ENCODE measurements around the gene PRDM9. TPM values are rescaled to one million over a fixed set of nuclear protein-coding genes. Genes with fewer than 3 reads are reported as not detected.
"Not testable (repeated sequence)": the region's sequence is repeated elsewhere in the genome, so short reads cannot be mapped to it uniquely, and the experiment has no call there.

The PRDM9 gene
- total RNA-seq, 4 donors from 2014 or later: not detected

GRCh38 chr5:23523998-23524397, 16.6 kb downstream of the PRDM9 start:
- Histone ChIP-seq H3K36me3 (no peaks in the 10 kb centered on the region), H3K4me1 (no peaks in the 10 kb centered on the region), H3K4me3 (no peak overlapping the region), H3K9me3 (no peaks in the 10 kb centered on the region), H3K27ac (no peak overlapping the region), H3K27me3 (no peaks in the 10 kb centered on the region)
- in situ Hi-C loops (cut with MboI; ENCODE audit: low sequenced_read_pairs in 4 of 4) (no loop called here), intact Hi-C loops (cut with DNase I; ENCODE audit: low total_unique reads) (no loop called here)
- no peak for TF ChIP-seq CTCF (IDR thresholded peaks at IDR 0.05 in 4 of 5, conservative IDR thresholded peaks at IDR 0.05 in 1 of 5)
- TF ChIP-seq POLR2A (IDR thresholded peaks at IDR 0.05): no peak
- ATAC-seq (no peak), DNase-seq (no peak)

GRCh38 chr5:23525751-23526150, 18.3 kb downstream of the PRDM9 start:
- intact Hi-C loops (cut with DNase I; ENCODE audit: low total_unique reads): no loop called here

GRCh38 chr5:23526616-23527015, 19.2 kb downstream of the PRDM9 start:
- intact Hi-C loops (cut with DNase I; ENCODE audit: low total_unique reads); H3K27me3 ChIP-seq; H3K27ac ChIP-seq; DNase-seq; H3K9me3 ChIP-seq; in situ Hi-C loops (cut with MboI; ENCODE audit: low sequenced_read_pairs in 4 of 4); H3K4me3 ChIP-seq; H3K4me1 ChIP-seq; H3K36me3 ChIP-seq; ATAC-seq: not testable (repeated sequence)

More at GRCh38 chr5:23525751-23526150, 18.3 kb downstream of the PRDM9 start:
- no peak overlapping the region for H3K4me3 ChIP-seq
- no peaks in the 10 kb centered on the region for H3K4me1 ChIP-seq
- no peaks in the 10 kb centered on the region for H3K36me3 ChIP-seq
- ATAC-seq: no peak
- TF ChIP-seq CTCF (IDR thresholded peaks at IDR 0.05 in 4 of 5, conservative IDR thresholded peaks at IDR 0.05 in 1 of 5): no peak
- TF ChIP-seq POLR2A (IDR thresholded peaks at IDR 0.05): no peak
- no peaks in the 10 kb centered on the region for H3K9me3 ChIP-seq
- no peak for DNase-seq
- H3K27ac ChIP-seq: no peak overlapping the region
- H3K27me3 ChIP-seq: no peaks in the 10 kb centered on the region
- in situ Hi-C loops (cut with MboI; ENCODE audit: low sequenced_read_pairs in 4 of 4): no loop called here

DNA sequence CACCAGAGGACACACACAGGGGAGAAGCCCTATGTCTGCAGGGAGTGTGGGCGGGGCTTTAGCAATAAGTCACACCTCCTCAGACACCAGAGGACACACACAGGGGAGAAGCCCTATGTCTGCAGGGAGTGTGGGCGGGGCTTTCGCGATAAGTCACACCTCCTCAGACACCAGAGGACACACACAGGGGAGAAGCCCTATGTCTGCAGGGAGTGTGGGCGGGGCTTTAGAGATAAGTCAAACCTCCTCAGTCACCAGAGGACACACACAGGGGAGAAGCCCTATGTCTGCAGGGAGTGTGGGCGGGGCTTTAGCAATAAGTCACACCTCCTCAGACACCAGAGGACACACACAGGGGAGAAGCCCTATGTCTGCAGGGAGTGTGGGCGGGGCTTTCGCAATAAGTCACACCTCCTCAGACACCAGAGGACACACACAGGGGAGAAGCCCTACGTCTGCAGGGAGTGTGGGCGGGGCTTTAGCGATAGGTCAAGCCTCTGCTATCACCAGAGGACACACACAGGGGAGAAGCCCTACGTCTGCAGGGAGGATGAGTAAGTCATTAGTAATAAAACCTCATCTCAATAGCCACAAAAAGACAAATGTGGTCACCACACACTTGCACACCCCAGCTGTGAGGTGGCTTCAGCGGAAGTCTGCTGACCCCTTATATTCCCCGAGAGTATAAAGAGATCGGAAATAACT, 20.0 kb downstream of the PRDM9 start:
- H3K4me1 ChIP-seq; in situ Hi-C loops (cut with MboI; ENCODE audit: low sequenced_read_pairs in 4 of 4); H3K9me3 ChIP-seq; H3K4me3 ChIP-seq; intact Hi-C loops (cut with DNase I; ENCODE audit: low total_unique reads); DNase-seq; ATAC-seq; H3K27ac ChIP-seq; H3K27me3 ChIP-seq; H3K36me3 ChIP-seq: not testable (repeated sequence)

DNA sequence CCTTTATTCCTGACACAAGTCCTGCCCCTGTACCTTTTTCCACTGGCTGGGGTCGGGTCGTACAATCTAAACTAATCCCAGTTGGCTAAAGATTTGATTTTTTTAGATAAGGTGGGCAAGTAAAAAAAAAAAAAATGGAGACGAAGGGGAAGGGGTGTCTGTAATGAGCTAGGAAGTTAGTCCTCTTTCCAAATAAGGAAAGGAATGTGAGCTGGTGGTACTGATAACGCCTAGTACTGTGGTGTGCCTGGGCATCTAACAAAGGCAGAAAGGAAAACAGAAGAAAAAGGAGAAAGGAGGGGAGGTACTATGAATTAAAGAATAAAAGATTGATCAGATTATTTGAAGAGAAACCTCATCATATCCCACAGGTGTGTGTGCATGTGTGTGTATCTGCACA, 21.3 kb downstream of the PRDM9 start:
- Histone ChIP-seq H3K27me3 (no peaks in the 10 kb centered on the region), H3K4me1 (no peaks in the 10 kb centered on the region), H3K4me3 (no peak overlapping the region), H3K9me3 (no peaks in the 10 kb centered on the region), H3K36me3 (no peaks in the 10 kb centered on the region), H3K27ac (no peak overlapping the region)
- in situ Hi-C loops (cut with MboI; ENCODE audit: low sequenced_read_pairs in 4 of 4): no loop called here
- TF ChIP-seq CTCF (IDR thresholded peaks at IDR 0.05 in 4 of 5, conservative IDR thresholded peaks at IDR 0.05 in 1 of 5): no peak
- no peak for DNase-seq
- intact Hi-C loops (cut with DNase I; ENCODE audit: low total_unique reads): no loop called here
- ATAC-seq: no peak

DNA sequence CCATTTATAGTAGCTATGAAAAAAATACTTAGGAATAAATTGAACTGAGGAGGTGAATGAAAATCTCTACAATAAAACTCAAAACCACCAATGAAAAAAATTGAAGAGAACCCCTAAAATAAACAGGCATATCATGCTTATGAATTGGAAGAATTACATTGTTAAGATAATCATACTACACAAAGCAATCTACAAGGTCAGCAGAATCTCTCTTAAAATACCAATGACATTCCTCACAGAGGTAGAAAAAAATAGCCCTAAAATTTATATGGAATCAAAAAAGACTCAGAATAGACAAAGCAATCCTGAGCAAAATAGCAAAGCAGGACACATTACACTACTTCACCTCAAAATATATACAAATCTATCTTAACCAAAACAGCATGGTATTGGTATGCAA, 23.2 kb downstream of the PRDM9 start:
- no peaks in the 10 kb centered on the region for H3K4me1 ChIP-seq
- TF ChIP-seq POLR2A (IDR thresholded peaks at IDR 0.05): no peak
- in situ Hi-C loops (cut with MboI; ENCODE audit: low sequenced_read_pairs in 4 of 4) (no loop called here), intact Hi-C loops (cut with DNase I; ENCODE audit: low total_unique reads) (no loop called here)
- no peaks in the 10 kb centered on the region for H3K36me3 ChIP-seq
- no peaks in the 10 kb centered on the region for H3K9me3 ChIP-seq
- no peak overlapping the region for H3K27ac ChIP-seq
- ATAC-seq (no peak), DNase-seq (no peak)
- no peak overlapping the region for H3K4me3 ChIP-seq
- H3K27me3 ChIP-seq: no peaks in the 10 kb centered on the region

All from gastrocnemius medialis (tissue), 4 donors.